ENCODE results near the gene OPRD1. TPM values are rescaled to one million over a fixed set of nuclear protein-coding genes. Genes with fewer than 3 reads are reported as not detected.

OPRD1 gene
- total RNA-seq, 5 donors from 2014 or later (not counting 1 experiment from before 2014, with no cell fraction given): not detected

- DNase-seq (no peak), ATAC-seq (replicated peaks in 1 of 4) (no peak)
- Mint-ChIP-seq H3K27me3 (peaks cover 4 to 9% of the 10 kb centered on the region in 2 donors), H3K9me3 (no peaks in the 10 kb centered on the region), H3K4me1 (no peaks in the 10 kb centered on the region), H3K27ac (no peak overlapping the region), H3K4me3 (no peak overlapping the region), H3K36me3 (no peaks in the 10 kb centered on the region)
- Histone ChIP-seq H3K36me3 (ENCODE audit: control insufficient read depth in 2 of 2, extremely low read depth in 1 of 2, insufficient read depth in 1 of 2, low read length in 1 of 2) (no peaks in the 10 kb centered on the region), H3K4me3 (ENCODE audit: control insufficient read depth in 1 of 2, extremely low read depth in 1 of 2, low read length in 1 of 2) (no peak overlapping the region), H3K27ac (ENCODE audit: low read length) (no peak overlapping the region), H3K4me1 (ENCODE audit: control insufficient read depth in 1 of 2, extremely low read depth in 1 of 2, insufficient read depth in 2 of 2, low read length in 2 of 2) (no peaks in the 10 kb centered on the region), H3K9me3 (no peaks in the 10 kb centered on the region), H3K27me3 (replicated peaks in 1 of 2; ENCODE audit: control insufficient read depth in 2 of 2, extremely low read depth in 1 of 2, insufficient read depth in 2 of 2, low read length in 1 of 2) (peaks cover 0 to 19% of the 10 kb centered on the region in 2 experiments)
- no CpG with 5 or more reads among the region's 3 CpGs for WGBS (ENCODE audit: insufficient coverage)
- CTCF ChIA-PET: no interaction called here
- POLR2A ChIA-PET: no interaction called here
These were observed 7.9 kb upstream of the OPRD1 start for GRCh38 chr1:28804071-28804470.

GRCh38 chr1:28807046-28807445 lies 4.9 kb upstream of the OPRD1 start:
- no peak overlapping the region for H3K27ac Mint-ChIP-seq
- H3K4me3 ChIP-seq (ENCODE audit: control insufficient read depth in 1 of 2, extremely low read depth in 1 of 2, low read length in 1 of 2): no peak overlapping the region
- no peaks in the 10 kb centered on the region for H3K9me3 Mint-ChIP-seq
- no peak overlapping the region for H3K4me3 Mint-ChIP-seq
- WGBS (ENCODE audit: insufficient coverage): 86% methylated on average over 2 of the region's 4 CpGs
- POLR2A ChIA-PET: no interaction called here
- no peak overlapping the region for H3K27ac ChIP-seq (ENCODE audit: low read length)
- H3K36me3 Mint-ChIP-seq: no peaks in the 10 kb centered on the region
- peaks cover 24 to 27% of the 10 kb centered on the region in 2 donors for H3K27me3 Mint-ChIP-seq
- DNase-seq: no peak
- H3K36me3 ChIP-seq (ENCODE audit: control insufficient read depth in 2 of 2, extremely low read depth in 1 of 2, insufficient read depth in 1 of 2, low read length in 1 of 2): no peaks in the 10 kb centered on the region
- no peaks in the 10 kb centered on the region for H3K4me1 ChIP-seq (ENCODE audit: control insufficient read depth in 1 of 2, extremely low read depth in 1 of 2, insufficient read depth in 2 of 2, low read length in 2 of 2)
- H3K4me1 Mint-ChIP-seq: peaks cover 0 to 2% (median 2%) of the 10 kb centered on the region in 3 donors
- no peaks in the 10 kb centered on the region for H3K9me3 ChIP-seq
- no peak for ATAC-seq (replicated peaks in 1 of 4)
- CTCF ChIA-PET: interaction anchor here in 1 of 2 donors (0.6 kb wide), 1 partner anchor 16 kb away, joined by 6 read pairs; no protein-coding TSS in a partner anchor
- peaks cover 3 to 34% of the 10 kb centered on the region in 2 experiments for H3K27me3 ChIP-seq (replicated peaks in 1 of 2; ENCODE audit: control insufficient read depth in 2 of 2, extremely low read depth in 1 of 2, insufficient read depth in 2 of 2, low read length in 1 of 2)

DNA sequence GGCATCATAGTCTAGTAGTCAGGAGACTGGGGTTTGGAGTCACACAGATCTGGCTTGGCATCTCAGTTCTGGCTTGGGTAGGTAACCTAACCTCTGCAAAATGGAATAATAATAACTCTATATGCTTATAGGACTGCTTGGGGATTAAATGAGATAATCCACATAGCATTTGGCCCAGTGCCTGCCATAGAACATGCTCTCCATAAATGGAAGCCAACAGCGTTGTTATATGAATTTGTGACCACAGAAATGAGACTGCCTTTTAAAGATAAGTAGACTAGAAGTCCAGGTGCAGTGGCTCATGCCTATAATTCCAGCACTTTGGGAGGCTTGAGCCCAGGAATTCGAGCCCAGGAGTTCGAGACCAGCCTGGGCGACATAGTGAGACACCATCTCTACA lies 4.0 kb upstream of the OPRD1 start:
- peaks cover 0 to 7% (median 6%) of the 10 kb centered on the region in 3 donors for H3K4me1 Mint-ChIP-seq
- Histone ChIP-seq H3K36me3 (ENCODE audit: control insufficient read depth in 2 of 2, extremely low read depth in 1 of 2, insufficient read depth in 1 of 2, low read length in 1 of 2) (no peaks in the 10 kb centered on the region), H3K4me1 (ENCODE audit: control insufficient read depth in 1 of 2, extremely low read depth in 1 of 2, insufficient read depth in 2 of 2, low read length in 2 of 2) (peaks cover 0 to 3% of the 10 kb centered on the region in 2 experiments), H3K27ac (ENCODE audit: low read length) (no peak overlapping the region), H3K9me3 (no peaks in the 10 kb centered on the region), H3K27me3 (replicated peaks in 1 of 2; ENCODE audit: control insufficient read depth in 2 of 2, extremely low read depth in 1 of 2, insufficient read depth in 2 of 2, low read length in 1 of 2) (peaks cover 4 to 37% of the 10 kb centered on the region in 2 experiments), H3K4me3 (ENCODE audit: control insufficient read depth in 1 of 2, extremely low read depth in 1 of 2, low read length in 1 of 2) (no peak overlapping the region)
- no peak for DNase-seq
- no peak overlapping the region for H3K4me3 Mint-ChIP-seq
- H3K27me3 Mint-ChIP-seq: peaks cover 28 to 33% of the 10 kb centered on the region in 2 donors
- ATAC-seq (replicated peaks in 1 of 4): no peak
- WGBS (ENCODE audit: insufficient coverage): 82% methylated on average over 4 of the region's 4 CpGs
- ChIA-PET POLR2A (interaction anchor here in 1 of 2 donors (0.6 kb wide), 1 partner anchor 246 kb away, joined by 3 read pairs; no protein-coding TSS in a partner anchor), CTCF (no interaction called here)
- no peak overlapping the region for H3K27ac Mint-ChIP-seq
- no peaks in the 10 kb centered on the region for H3K9me3 Mint-ChIP-seq
- H3K36me3 Mint-ChIP-seq: no peaks in the 10 kb centered on the region

GRCh38 chr1:28811369-28811765 lies 603 bp upstream of the OPRD1 start:
- 0% methylated on average over 1 of the region's 9 CpGs for WGBS (ENCODE audit: insufficient coverage)
- no peak overlapping the region for H3K4me3 ChIP-seq (ENCODE audit: control insufficient read depth in 1 of 2, extremely low read depth in 1 of 2, low read length in 1 of 2)
- H3K27me3 ChIP-seq (replicated peaks in 1 of 2; ENCODE audit: control insufficient read depth in 2 of 2, extremely low read depth in 1 of 2, insufficient read depth in 2 of 2, low read length in 1 of 2): peaks cover 13 to 63% of the 10 kb centered on the region in 2 experiments
- ChIA-PET POLR2A (no interaction called here), CTCF (no interaction called here)
- no peak overlapping the region for H3K4me3 Mint-ChIP-seq
- peaks cover 0 to 10% (median 6%) of the 10 kb centered on the region in 3 donors for H3K4me1 Mint-ChIP-seq
- no peaks in the 10 kb centered on the region for H3K9me3 ChIP-seq
- no peaks in the 10 kb centered on the region for H3K36me3 ChIP-seq (ENCODE audit: control insufficient read depth in 2 of 2, extremely low read depth in 1 of 2, insufficient read depth in 1 of 2, low read length in 1 of 2)
- no peak overlapping the region for H3K27ac ChIP-seq (ENCODE audit: low read length)
- H3K36me3 Mint-ChIP-seq: no peaks in the 10 kb centered on the region
- H3K9me3 Mint-ChIP-seq: no peaks in the 10 kb centered on the region
- no peak overlapping the region for H3K27ac Mint-ChIP-seq
- ATAC-seq (replicated peaks in 1 of 4): no peak
- peaks cover 49 to 56% of the 10 kb centered on the region in 2 donors for H3K27me3 Mint-ChIP-seq
- peaks cover 0 to 3% of the 10 kb centered on the region in 2 experiments for H3K4me1 ChIP-seq (ENCODE audit: control insufficient read depth in 1 of 2, extremely low read depth in 1 of 2, insufficient read depth in 2 of 2, low read length in 2 of 2)
- no peak for DNase-seq

- Histone ChIP-seq H3K27me3 (replicated peaks in 1 of 2; ENCODE audit: control insufficient read depth in 2 of 2, extremely low read depth in 1 of 2, insufficient read depth in 2 of 2, low read length in 1 of 2) (peaks cover 13 to 75% of the 10 kb centered on the region in 2 experiments), H3K36me3 (ENCODE audit: control insufficient read depth in 2 of 2, extremely low read depth in 1 of 2, insufficient read depth in 1 of 2, low read length in 1 of 2) (no peaks in the 10 kb centered on the region), H3K4me3 (ENCODE audit: control insufficient read depth in 1 of 2, extremely low read depth in 1 of 2, low read length in 1 of 2) (no peak overlapping the region), H3K27ac (ENCODE audit: low read length) (no peak overlapping the region), H3K9me3 (no peaks in the 10 kb centered on the region), H3K4me1 (ENCODE audit: control insufficient read depth in 1 of 2, extremely low read depth in 1 of 2, insufficient read depth in 2 of 2, low read length in 2 of 2) (peaks cover 0 to 3% of the 10 kb centered on the region in 2 experiments)
- no peak overlapping the region for H3K4me3 Mint-ChIP-seq
- no peak overlapping the region for H3K27ac Mint-ChIP-seq
- no peaks in the 10 kb centered on the region for H3K9me3 Mint-ChIP-seq
- no peak for DNase-seq
- peaks cover 48 to 60% of the 10 kb centered on the region in 2 donors for H3K27me3 Mint-ChIP-seq
- ChIA-PET POLR2A (no interaction called here), CTCF (no interaction called here)
- peaks cover 0 to 10% (median 6%) of the 10 kb centered on the region in 3 donors for H3K4me1 Mint-ChIP-seq
- WGBS (ENCODE audit: insufficient coverage): 56% methylated on average over 31 of the region's 34 CpGs
- no peaks in the 10 kb centered on the region for H3K36me3 Mint-ChIP-seq
- no peak for ATAC-seq (replicated peaks in 1 of 4)
These were observed 899 bp downstream of the OPRD1 start for GRCh38 chr1:28812669-28813468.

DNA sequence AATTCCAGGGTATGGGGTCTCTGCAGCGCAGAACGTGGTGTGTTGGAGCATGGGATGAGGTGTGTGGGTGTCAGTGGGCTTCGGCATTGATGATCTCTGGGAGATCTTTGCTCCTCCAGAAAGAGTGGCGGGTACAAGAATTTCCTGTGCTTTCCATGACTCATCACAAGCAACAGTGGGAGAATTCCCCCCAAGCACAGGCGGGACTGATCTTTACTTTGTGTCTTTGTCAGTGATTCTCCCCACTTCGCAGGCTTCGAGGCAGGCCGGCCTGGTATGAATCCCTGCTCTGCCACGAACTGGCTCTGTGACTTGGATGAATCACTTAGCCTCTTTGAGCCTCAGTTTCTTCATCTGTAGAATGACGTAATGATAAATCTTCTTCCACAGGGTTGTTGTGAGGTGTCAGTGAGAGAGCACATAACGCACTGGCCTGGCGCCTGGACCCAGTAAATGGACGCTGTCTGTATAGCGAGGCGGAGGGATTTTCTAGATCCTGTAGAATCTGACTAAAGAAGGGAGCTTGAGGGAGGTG lies 2.0 kb downstream of the OPRD1 start:
- Histone ChIP-seq H3K36me3 (ENCODE audit: control insufficient read depth in 2 of 2, extremely low read depth in 1 of 2, insufficient read depth in 1 of 2, low read length in 1 of 2) (no peaks in the 10 kb centered on the region), H3K9me3 (no peaks in the 10 kb centered on the region), H3K27me3 (replicated peaks in 1 of 2; ENCODE audit: control insufficient read depth in 2 of 2, extremely low read depth in 1 of 2, insufficient read depth in 2 of 2, low read length in 1 of 2) (peaks cover 13 to 77% of the 10 kb centered on the region in 2 experiments), H3K4me1 (ENCODE audit: control insufficient read depth in 1 of 2, extremely low read depth in 1 of 2, insufficient read depth in 2 of 2, low read length in 2 of 2) (peaks cover 0 to 3% of the 10 kb centered on the region in 2 experiments), H3K4me3 (ENCODE audit: control insufficient read depth in 1 of 2, extremely low read depth in 1 of 2, low read length in 1 of 2) (no peak overlapping the region), H3K27ac (ENCODE audit: low read length) (no peak overlapping the region)
- no peak for ATAC-seq (replicated peaks in 1 of 4)
- H3K4me3 Mint-ChIP-seq: no peak overlapping the region
- ChIA-PET POLR2A (no interaction called here), CTCF (no interaction called here)
- DNase-seq: no peak
- no peak overlapping the region for H3K27ac Mint-ChIP-seq
- 85% methylated on average over 13 of the region's 15 CpGs for whole genome bisulfite sequencing (ENCODE audit: insufficient coverage)
- H3K4me1 Mint-ChIP-seq: peaks cover 0 to 10% (median 6%) of the 10 kb centered on the region in 3 donors
- H3K27me3 Mint-ChIP-seq: peaks cover 48 to 69% of the 10 kb centered on the region in 2 donors
- no peaks in the 10 kb centered on the region for H3K36me3 Mint-ChIP-seq
- no peaks in the 10 kb centered on the region for H3K9me3 Mint-ChIP-seq
